Skin of body (tissue), 2 donors: ENCODE results near the gene ARHGAP40. TPM values are rescaled to one million over a fixed set of nuclear protein-coding genes. Genes with fewer than 3 reads are reported as not detected.

Experiments used
- DNase-seq: peaks from one replicate; lab custom pipeline; 2025; lab: John Stamatoyannopoulos, UW
- total RNA-seq: library from RNA; depleted of rRNA; stranded (reverse); fragments of >200 nt; gene quantifications from one replicate; pipeline ENCODE4 v1.2.3, GENCODE V29; 2014

ARHGAP40 gene
- total RNA-seq, 1 donor from 2014 or later: 3.5 TPM

GRCh38 chr20:38617011-38617829 lies 15.6 kb downstream of the ARHGAP40 start:
- DNase-seq: no peak

GRCh38 chr20:38617830-38618196 lies 16.2 kb downstream of the ARHGAP40 start:
- DNase-seq: no peak

DNA sequence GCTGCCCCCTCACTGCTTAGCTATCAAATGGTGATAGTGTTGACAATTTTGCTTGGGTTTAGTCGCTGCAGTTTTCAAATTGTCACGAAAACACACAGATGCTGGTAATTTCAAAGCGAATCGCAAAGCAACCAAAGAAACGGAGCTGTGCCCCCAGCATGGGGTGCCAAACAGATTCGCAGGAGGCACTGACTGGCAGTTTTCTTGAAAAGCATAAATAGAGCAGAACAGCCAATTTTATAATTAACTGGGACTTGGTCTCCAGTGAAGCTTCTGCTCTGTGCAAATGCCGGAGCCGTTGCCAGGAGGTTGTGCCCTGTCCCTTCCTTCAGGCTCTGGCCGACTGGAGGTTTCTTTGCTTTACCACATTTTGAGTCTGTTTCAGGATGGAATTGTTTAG lies 18.8 kb downstream of the ARHGAP40 start:
- DNase-seq: no peak

- no peak for DNase-seq
Observed at GRCh38 chr20:38623061-38623460, 21.5 kb downstream of the ARHGAP40 start.

DNA sequence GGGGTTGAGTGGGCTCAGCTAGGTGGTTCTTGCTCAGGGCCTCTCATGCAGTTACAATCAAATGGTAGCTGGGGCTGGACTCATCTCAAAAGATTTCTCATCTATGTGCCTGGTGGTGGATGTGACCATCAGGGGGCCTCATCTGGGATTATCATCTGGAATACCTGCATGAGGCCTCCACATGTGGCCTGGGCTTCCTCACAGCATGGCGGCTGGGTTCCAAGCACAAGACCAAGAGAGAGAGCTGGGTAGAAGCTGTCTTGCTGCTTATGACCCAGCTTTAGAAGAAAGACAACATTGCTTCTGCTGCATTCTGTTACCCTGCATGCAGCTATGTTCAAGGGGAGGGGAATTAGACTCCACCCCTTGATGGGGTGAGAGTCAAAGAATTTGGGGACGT lies 22.5 kb downstream of the ARHGAP40 start:
- no peak for DNase-seq

DNA sequence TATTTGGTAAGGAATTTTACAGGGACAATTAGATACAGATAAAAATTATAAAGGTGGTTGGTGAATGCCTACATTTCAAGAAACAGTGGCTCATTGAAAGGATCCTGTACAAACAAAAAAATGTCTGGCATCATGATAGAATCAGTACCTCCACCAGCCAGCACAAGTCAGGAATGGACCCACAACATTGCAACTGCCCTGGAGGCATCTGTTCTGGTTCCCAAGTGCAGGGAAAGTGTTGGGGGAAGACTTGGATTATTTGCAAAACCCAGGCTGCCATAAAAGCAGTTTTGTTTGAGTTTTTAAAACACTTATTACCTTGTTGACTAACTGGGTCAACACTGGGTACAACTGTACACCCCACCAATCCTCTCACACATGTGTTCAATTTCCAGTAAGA lies 24.3 kb downstream of the ARHGAP40 start:
- DNase-seq: no peak

DNA sequence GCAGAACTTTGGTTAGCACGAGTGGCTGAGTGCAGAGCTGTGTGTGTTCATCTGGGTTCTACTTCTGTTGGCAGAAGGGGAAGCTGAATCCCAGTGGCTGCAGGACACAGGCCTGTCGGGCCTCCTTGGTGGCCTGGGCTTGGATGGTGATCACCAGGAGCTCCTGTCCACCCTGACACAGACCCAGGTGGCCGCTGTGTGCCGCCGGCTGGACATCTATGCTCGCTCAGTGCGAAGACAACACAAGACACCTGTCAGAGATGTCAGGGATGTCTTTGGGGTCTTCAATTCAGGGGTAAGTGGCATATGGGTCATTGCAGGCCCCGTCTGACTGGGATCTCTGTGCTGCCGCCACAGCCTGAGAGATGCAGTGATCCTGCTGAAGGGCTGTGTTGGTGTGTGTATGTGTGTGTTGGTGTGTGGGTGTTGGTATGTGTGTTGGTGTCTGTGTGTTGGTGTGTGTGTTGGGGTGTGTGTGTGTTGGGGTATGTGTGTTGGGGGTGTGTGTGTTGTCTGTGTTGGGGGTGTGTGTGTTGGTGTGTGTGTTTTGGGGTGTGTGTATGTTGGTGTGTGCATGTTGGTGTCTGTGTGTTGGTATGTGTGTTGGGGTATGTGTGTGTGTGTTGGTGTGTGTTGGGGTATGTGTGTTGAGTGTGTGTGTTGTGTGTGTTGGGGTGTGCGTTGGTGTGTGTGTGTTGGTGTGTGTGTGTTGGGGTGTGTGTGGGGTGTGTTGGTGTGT lies 25.5 kb downstream of the ARHGAP40 start:
- no peak for DNase-seq

GRCh38 chr20:38628580-38629470 lies 27.2 kb downstream of the ARHGAP40 start:
- DNase-seq: no peak

- no peak for DNase-seq
Observed at GRCh38 chr20:38629979-38630378, 28.4 kb downstream of the ARHGAP40 start.

DNA sequence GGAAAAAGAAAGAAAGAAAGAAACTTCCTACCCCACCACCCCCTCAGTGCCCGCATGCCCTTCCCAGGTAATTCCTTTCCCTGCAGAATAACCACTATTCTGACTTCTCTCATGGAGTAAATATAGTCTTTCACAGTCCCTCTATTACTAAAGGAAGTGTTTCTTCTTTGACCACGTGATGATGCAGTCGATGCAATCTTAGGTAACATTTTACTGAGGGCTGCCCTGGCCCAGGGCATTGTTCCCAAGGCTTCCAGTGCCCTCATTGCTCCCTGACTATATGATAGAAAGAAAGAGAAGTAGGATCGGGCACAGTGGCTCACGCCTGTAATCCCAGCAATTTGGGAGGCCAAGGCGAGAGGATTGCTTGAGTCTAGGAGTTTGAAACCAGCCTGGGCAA lies 29.1 kb downstream of the ARHGAP40 start:
- no peak for DNase-seq

GRCh38 chr20:38631155-38632022 lies 29.8 kb downstream of the ARHGAP40 start:
- DNase-seq: no peak

DNA sequence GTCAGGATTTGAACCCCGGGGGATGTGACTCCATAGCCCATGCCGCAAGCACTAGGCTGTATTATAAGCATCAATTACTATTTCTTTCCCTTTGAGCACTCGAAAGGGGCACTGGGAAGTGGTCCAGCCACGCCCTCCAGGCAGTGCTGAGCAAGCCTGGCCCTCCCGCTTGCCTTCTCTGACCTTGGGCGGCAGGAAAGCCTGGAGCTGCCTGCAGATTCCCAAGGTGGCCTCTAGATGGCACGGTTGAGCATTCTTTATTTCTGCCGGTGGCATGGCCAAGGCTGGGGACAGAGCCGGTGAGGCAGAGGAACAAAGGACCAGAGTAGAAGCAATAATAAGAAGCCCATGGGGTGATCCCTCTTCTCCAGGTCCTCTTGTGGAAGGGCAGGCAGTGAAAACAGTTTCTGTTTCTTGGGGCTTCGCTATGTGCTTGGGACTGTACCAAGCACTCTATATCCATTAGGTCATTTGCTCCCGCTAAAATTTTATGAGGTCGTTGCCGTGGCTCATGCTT lies 32.0 kb downstream of the ARHGAP40 start:
- DNase-seq: no peak

DNA sequence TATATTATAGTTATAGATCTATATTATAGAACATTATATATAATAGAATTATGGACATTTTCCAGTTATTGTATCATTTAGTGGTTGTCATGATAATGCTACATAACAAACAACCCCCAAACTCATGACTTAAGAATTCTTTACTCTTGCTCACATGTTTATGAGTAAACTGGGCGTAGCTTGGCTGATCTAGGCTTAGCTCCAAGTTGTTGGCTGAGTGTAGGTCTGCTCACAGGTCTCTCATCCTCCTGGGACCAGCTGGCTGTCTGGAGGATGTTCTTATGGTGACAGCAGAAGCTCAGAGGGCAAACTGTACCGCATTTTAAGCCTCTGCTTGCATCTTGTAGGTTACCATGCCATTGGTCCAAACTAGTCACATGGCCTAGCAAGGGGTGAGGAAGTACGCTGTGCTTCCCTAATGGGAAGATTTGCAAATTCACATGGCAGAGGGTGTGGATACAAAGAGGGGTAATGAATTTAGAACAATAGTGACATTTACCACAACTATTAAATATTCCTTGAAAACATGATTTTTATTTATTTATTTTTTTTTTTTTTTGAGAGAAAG lies 34.2 kb downstream of the ARHGAP40 start:
- no peak for DNase-seq

GRCh38 chr20:38640521-38640920 lies 38.9 kb downstream of the ARHGAP40 start:
- no peak for DNase-seq

- DNase-seq: no peak
Observed at GRCh38 chr20:38642498-38642897, 40.9 kb downstream of the ARHGAP40 start.

- no peak for DNase-seq
Observed at GRCh38 chr20:38644588-38645260, 43.1 kb downstream of the ARHGAP40 start.

DNA sequence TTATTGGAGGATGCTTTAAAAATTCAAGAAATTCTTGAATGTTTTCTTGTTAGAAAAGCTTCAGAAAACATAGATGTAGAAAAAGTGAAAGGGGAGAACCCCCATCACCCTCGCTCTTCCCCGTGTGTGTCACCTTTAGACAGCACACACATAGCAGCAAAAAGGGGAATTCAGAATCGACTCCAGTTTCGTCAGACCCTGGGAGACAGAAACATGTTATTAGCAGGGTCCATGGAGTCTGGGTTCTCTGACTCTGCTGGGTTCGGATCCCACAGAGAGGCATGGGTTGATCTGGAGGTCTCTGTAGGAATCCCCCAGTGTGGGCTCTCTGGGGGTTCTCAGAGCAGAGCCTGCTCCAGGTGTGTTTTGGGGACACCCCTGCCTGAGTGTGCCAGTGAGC lies 43.7 kb downstream of the ARHGAP40 start:
- no peak for DNase-seq

GRCh38 chr20:38645980-38646858 lies 44.6 kb downstream of the ARHGAP40 start:
- DNase-seq: peak; percentile 39
